A673 (cell line): ENCODE data around the gene MARS1. TPM values are rescaled to one million over a fixed set of nuclear protein-coding genes. Genes with fewer than 3 reads are reported as not detected.

Experiments
- BruUV-seq: library from RNA; stranded (reverse); fragments of 400-500 nt; replicated peaks from 2 replicates; lab custom pipeline; 2021; lab: Mats Ljungman, UMichigan
- CTCF ChIA-PET: fragments of 300-600 bp; sonication (Branson Sonifier 250); formaldehyde crosslinking; loops from one replicate; lab custom pipeline; 2022; ENCODE audit warnings: antibody characterized with exemption; lab: Charles Lee
- POLR2A ChIA-PET: fragments of 300-600 bp; sonication (Branson Sonifier 250); formaldehyde crosslinking; loops from one replicate; lab custom pipeline; 2022; ENCODE audit warnings: antibody characterized with exemption; ENCODE audit not compliant: low non-redundant PET; lab: Charles Lee
- DNase-seq: peaks from one replicate; pipeline ENCODE4 v3.0.0-alpha.2; 2015; ENCODE audit warnings: low spot score
- H3K27ac ChIP-seq: fragments of 200-600 bp; sonication (generic); 2 replicates; pipeline ENCODE4 v1.5.1; 2016; ENCODE audit warnings: mixed run types, low read depth, mild to moderate bottlenecking, mixed read lengths, antibody characterized with exemption, low read length; ENCODE audit not compliant: poor library complexity, severe bottlenecking
- H3K27me3 ChIP-seq: fragments of 200-600 bp; sonication (generic); replicated peaks from 2 replicates; pipeline ENCODE4 v1.6.1; 2017; ENCODE audit warnings: mixed run types, low read depth, mild to moderate bottlenecking, mixed read lengths, antibody characterized with exemption, low read length; ENCODE audit not compliant: insufficient read depth, poor library complexity
- H3K36me3 ChIP-seq: fragments of 200-600 bp; sonication (generic); 2 replicates; pipeline ENCODE4 v1.6.1; 2016; ENCODE audit warnings: mixed run types, mild to moderate bottlenecking, mixed read lengths, antibody characterized with exemption, low read length; ENCODE audit not compliant: insufficient read depth, poor library complexity, severe bottlenecking
- H3K4me1 ChIP-seq: fragments of 200-600 bp; sonication (generic); 2 replicates; pipeline ENCODE4 v1.6.1; 2017; ENCODE audit warnings: mixed run types, mild to moderate bottlenecking, mixed read lengths, antibody characterized with exemption, low read length; ENCODE audit not compliant: insufficient read depth, poor library complexity, severe bottlenecking
- H3K4me3 ChIP-seq: fragments of 200-600 bp; sonication (generic); 2 replicates; pipeline ENCODE4 v1.5.1; 2016; ENCODE audit warnings: low read depth, mixed run types, mild to moderate bottlenecking, mixed read lengths, low read length; ENCODE audit not compliant: poor library complexity, severe bottlenecking
- H3K9me3 ChIP-seq: fragments of 200-600 bp; sonication (generic); 2 replicates; pipeline ENCODE4 v1.6.1; 2016; ENCODE audit warnings: mixed run types, low read depth, mild to moderate bottlenecking, mixed read lengths, antibody characterized with exemption, low read length; ENCODE audit not compliant: poor library complexity, severe bottlenecking
- EZH2 ChIP-seq: fragments of 200-600 bp; sonication (generic); IDR thresholded peaks from 2 replicates; pipeline ENCODE4 v1.6.1; 2017; ENCODE audit warnings: borderline replicate concordance, low read depth, mild to moderate bottlenecking, mixed read lengths, antibody characterized with exemption, low read length; ENCODE audit not compliant: poor library complexity, severe bottlenecking
- intact Hi-C: fragments of 100-400 bp; cut with micrococcal nuclease; formaldehyde crosslinking; loops from one replicate; pipeline ENCODE4 v1.10.0; 2022; ENCODE audit not compliant: unreplicated experiment
- microRNA-seq: library from miRNA; unstranded; fragments of <30 nt; microRNA quantifications from one replicate; pipeline ENCODE4 v1.2.0, GENCODE V29; 2021
- total RNA-seq: library from RNA; stranded (reverse); gene quantifications from 2 replicates; pipeline ENCODE4 v1.2.3, GENCODE V29; 2021
- TF ChIP-seq, protein P1 (sequence below): fragments of 300-800, 200-600 bp; sonication (generic); conservative IDR thresholded peaks from 2 replicates; pipeline ENCODE4 v1.5.1; 2017; ENCODE audit warnings: low read depth, mild to moderate bottlenecking, antibody characterized with exemption, low read length, moderate library complexity, mixed read lengths

MARS1 gene
- total RNA-seq, 1 experiment from 2014 or later = 467 TPM

DNA sequence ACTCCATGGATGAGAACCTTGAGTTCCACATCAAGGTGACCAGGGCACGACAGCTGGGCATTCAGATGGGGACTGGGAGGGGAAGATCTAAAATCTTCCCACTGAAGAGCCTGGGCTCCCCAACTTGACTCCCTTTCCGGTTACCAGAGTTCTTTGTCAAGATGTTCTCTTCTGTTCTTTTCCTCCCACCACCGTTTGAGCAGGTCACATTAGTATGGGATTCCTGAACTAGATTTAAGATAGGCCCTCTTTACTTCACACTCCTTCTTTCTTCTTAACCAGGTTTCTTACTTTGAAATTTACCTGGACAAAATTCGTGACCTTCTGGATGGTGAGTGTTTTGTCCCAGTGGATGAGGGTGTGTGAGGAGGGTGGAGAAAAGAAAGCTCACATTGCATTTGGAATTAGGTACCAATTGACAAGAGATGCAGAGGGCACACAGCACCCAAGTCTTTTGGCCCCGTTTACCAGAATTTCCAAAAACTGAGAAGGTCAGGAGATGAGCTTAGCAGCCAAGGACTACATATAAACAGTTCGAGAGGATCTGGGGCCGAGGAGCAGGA, 76.4 kb downstream of the MARS1 start:
- POLR2A ChIA-PET = no interaction called here

More for the DNA sequence above, 76.4 kb downstream of the MARS1 start:
- H3K4me3 ChIP-seq = no peak overlapping the region
- no peaks in the 10 kb centered on the region for H3K9me3 ChIP-seq
- CTCF ChIA-PET = no interaction called here
- no peaks in the 10 kb centered on the region for H3K27me3 ChIP-seq
- H3K4me1 ChIP-seq = no peaks in the 10 kb centered on the region
- BruUV-seq = no TSS peak
- TF ChIP-seq, protein P1, sequence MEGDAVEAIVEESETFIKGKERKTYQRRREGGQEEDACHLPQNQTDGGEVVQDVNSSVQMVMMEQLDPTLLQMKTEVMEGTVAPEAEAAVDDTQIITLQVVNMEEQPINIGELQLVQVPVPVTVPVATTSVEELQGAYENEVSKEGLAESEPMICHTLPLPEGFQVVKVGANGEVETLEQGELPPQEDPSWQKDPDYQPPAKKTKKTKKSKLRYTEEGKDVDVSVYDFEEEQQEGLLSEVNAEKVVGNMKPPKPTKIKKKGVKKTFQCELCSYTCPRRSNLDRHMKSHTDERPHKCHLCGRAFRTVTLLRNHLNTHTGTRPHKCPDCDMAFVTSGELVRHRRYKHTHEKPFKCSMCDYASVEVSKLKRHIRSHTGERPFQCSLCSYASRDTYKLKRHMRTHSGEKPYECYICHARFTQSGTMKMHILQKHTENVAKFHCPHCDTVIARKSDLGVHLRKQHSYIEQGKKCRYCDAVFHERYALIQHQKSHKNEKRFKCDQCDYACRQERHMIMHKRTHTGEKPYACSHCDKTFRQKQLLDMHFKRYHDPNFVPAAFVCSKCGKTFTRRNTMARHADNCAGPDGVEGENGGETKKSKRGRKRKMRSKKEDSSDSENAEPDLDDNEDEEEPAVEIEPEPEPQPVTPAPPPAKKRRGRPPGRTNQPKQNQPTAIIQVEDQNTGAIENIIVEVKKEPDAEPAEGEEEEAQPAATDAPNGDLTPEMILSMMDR = no peak
- TF ChIP-seq EZH2 = no peak
- no peaks in the 10 kb centered on the region for H3K36me3 ChIP-seq
- DNase-seq = no peak
- H3K27ac ChIP-seq = no peak overlapping the region
- intact Hi-C loops = no loop called here

Small RNA genes lying within 50 kb of the gene (microRNA-seq; reads per million reads assigned to microRNA genes)
- gene MIR616 (3.8 reads per million, percentile 10 among the genes with 10 or more reads in this experiment), gene MIR6758 (0.81 reads per million)

Other genes starting within 250 kb of the MARS1 start
- gene STAC3, start 236.9 kb upstream of the MARS1 start, total RNA-seq = 7.0 and 8.4 TPM in 2 replicates
- gene R3HDM2, start 57.0 kb upstream of the MARS1 start, total RNA-seq = 64.0 and 76.2 TPM in 2 replicates
- gene INHBC, start 53.3 kb upstream of the MARS1 start, total RNA-seq = not detected in 2 replicates
- 0.62 and 0.94 TPM in 2 replicates for gene INHBE, start 32.8 kb upstream of the MARS1 start, total RNA-seq
- 22.4 and 22.6 TPM in 2 replicates for gene GLI1, start 28.3 kb upstream of the MARS1 start, total RNA-seq
- gene ARHGAP9, start 8.2 kb upstream of the MARS1 start, total RNA-seq = 0.52 and 0.87 TPM in 2 replicates
- 61.9 and 65.6 TPM in 2 replicates for gene DDIT3, start 32.4 kb downstream of the MARS1 start, total RNA-seq
- gene MBD6, start 34.8 kb downstream of the MARS1 start, total RNA-seq = 140 and 150 TPM in 2 replicates
- gene DCTN2, start 59.1 kb downstream of the MARS1 start, total RNA-seq = 121 and 129 TPM in 2 replicates
- 2.1 and 3.3 TPM in 2 replicates for gene KIF5A, start 62.0 kb downstream of the MARS1 start, total RNA-seq
- gene PIP4K2C, start 103.1 kb downstream of the MARS1 start, total RNA-seq = 34.9 and 35.4 TPM in 2 replicates
- gene DTX3, start 116.8 kb downstream of the MARS1 start, total RNA-seq = 61.7 and 65.9 TPM in 2 replicates
- 20.9 and 32.5 TPM in 2 replicates for gene ARHGEF25, start 123.4 kb downstream of the MARS1 start, total RNA-seq
- 34.5 and 39.0 TPM in 2 replicates for gene B4GALNT1, start 145.1 kb downstream of the MARS1 start, total RNA-seq
- 142 and 161 TPM in 2 replicates for gene OS9, start 206.1 kb downstream of the MARS1 start, total RNA-seq